Lower leg skin (tissue), 3 donors: ENCODE measurements around the gene DUOXA2.

Experiments
- POLR2A ChIP-seq, 2 donors: fragments of 450-650 bp; IDR thresholded peaks; one replicate each; pipeline ENCODE4 v1.6.1; 2016 to 2017; ENCODE audit warnings: antibody characterized with exemption in 2 of 2, mild to moderate bottlenecking in 1 of 2, moderate library complexity in 1 of 2
- TF ChIP-seq, protein P1 (sequence below), 3 donors: fragments of 450-650 bp; IDR thresholded peaks; one replicate each; pipeline ENCODE4 v1.5.1; 2016; ENCODE audit warnings: antibody characterized with exemption in 3 of 3, mild to moderate bottlenecking in 3 of 3, moderate library complexity in 2 of 3

- TF ChIP-seq, protein P1, sequence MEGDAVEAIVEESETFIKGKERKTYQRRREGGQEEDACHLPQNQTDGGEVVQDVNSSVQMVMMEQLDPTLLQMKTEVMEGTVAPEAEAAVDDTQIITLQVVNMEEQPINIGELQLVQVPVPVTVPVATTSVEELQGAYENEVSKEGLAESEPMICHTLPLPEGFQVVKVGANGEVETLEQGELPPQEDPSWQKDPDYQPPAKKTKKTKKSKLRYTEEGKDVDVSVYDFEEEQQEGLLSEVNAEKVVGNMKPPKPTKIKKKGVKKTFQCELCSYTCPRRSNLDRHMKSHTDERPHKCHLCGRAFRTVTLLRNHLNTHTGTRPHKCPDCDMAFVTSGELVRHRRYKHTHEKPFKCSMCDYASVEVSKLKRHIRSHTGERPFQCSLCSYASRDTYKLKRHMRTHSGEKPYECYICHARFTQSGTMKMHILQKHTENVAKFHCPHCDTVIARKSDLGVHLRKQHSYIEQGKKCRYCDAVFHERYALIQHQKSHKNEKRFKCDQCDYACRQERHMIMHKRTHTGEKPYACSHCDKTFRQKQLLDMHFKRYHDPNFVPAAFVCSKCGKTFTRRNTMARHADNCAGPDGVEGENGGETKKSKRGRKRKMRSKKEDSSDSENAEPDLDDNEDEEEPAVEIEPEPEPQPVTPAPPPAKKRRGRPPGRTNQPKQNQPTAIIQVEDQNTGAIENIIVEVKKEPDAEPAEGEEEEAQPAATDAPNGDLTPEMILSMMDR (IDR thresholded peaks at IDR 0.05) = no peak
- no peak for TF ChIP-seq POLR2A (IDR thresholded peaks at IDR 0.05)
These were observed 2.0 kb upstream of the DUOXA2 start for GRCh38 chr15:45112143-45112590.
